ENCODE data around the gene OPHN1. TPM values are rescaled to one million over a fixed set of nuclear protein-coding genes. Genes with fewer than 3 reads are reported as not detected.

The OPHN1 gene
- total and polyA plus RNA-seq, 7 donors, result 0.47 to 3.7 (median 2.4) TPM

DNA sequence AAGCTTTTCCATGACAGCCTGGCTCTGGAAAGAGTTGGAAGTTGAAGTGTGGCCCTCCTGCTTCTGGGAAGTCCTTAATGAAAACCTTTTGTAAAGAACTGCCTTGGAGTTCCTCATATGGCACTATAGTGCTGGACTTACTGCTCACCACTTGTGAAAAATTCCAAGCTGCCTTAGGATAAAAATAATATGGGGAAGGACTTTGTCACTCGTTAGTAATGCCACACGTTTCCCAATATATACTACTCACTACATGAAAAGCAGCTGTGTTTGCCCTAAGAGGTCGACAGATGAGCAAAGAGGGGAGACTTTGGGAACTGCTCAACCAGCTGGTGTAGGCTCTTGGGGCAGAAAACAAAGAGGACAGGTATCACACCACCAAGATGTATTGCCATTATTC, 11.7 kb downstream of the OPHN1 start:
- 24 to 35% (median 26%) methylated on average over 3 of the region's 3 CpGs for WGBS, 3 donors
- H3K27me3 ChIP-seq (ENCODE audit: insufficient read depth in 3 of 3, low read length in 2 of 3), result peaks cover 0 to 6% (median 0%) of the 10 kb centered on the region in 3 donors
- no peak for DNase-seq
- no peak overlapping the region for H3K27ac ChIP-seq
- no peak overlapping the region for H3K4me3 ChIP-seq
- peak in 1 of 4 donors; percentile 42 for ATAC-seq
- intact Hi-C loops (cut with DNase I), result no loop called here
- TF ChIP-seq, protein P1, sequence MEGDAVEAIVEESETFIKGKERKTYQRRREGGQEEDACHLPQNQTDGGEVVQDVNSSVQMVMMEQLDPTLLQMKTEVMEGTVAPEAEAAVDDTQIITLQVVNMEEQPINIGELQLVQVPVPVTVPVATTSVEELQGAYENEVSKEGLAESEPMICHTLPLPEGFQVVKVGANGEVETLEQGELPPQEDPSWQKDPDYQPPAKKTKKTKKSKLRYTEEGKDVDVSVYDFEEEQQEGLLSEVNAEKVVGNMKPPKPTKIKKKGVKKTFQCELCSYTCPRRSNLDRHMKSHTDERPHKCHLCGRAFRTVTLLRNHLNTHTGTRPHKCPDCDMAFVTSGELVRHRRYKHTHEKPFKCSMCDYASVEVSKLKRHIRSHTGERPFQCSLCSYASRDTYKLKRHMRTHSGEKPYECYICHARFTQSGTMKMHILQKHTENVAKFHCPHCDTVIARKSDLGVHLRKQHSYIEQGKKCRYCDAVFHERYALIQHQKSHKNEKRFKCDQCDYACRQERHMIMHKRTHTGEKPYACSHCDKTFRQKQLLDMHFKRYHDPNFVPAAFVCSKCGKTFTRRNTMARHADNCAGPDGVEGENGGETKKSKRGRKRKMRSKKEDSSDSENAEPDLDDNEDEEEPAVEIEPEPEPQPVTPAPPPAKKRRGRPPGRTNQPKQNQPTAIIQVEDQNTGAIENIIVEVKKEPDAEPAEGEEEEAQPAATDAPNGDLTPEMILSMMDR (IDR thresholded peaks at IDR 0.05), result no peak
- H3K4me1 ChIP-seq, result peaks cover 13% of the 10 kb centered on the region
- H3K9me3 ChIP-seq, result no peaks in the 10 kb centered on the region
- H3K36me3 ChIP-seq (ENCODE audit: insufficient read depth in 1 of 2, low read depth in 1 of 2), result no peaks in the 10 kb centered on the region

DNA sequence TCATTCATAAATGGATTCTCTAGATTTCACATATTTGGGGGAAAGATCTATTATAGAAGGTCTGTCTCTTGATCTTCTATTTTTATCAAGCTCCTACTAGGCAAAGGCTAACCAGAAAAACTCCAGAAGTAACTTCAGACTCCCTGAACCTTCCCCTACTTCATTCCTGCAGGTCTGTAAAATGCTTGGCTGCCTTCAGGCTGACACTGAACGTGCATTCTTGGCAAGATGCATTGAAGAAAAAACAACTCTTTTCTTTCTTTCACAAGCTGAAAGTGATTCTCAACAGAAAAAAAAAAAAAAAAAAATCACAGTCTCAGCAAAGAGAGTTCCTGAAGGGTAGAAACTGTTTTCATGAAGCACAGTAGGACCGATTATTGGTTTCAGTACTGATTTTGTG, 12.7 kb downstream of the OPHN1 start:
- H3K4me3 ChIP-seq, result no peak overlapping the region
- H3K27ac ChIP-seq, result no peak overlapping the region
- H3K36me3 ChIP-seq (ENCODE audit: insufficient read depth in 1 of 2, low read depth in 1 of 2), result no peaks in the 10 kb centered on the region
- TF ChIP-seq, protein P1 (IDR thresholded peaks at IDR 0.05), result no peak
- no peaks in the 10 kb centered on the region for H3K9me3 ChIP-seq
- H3K27me3 ChIP-seq (ENCODE audit: insufficient read depth in 3 of 3, low read length in 2 of 3), result peaks cover 0 to 6% (median 0%) of the 10 kb centered on the region in 3 donors
- DNase-seq (no peak), ATAC-seq (no peak)
- intact Hi-C loops (cut with DNase I), result no loop called here
- peaks cover 15% of the 10 kb centered on the region for H3K4me1 ChIP-seq
- 36 to 50% (median 50%) methylated on average over 2 of the region's 2 CpGs for WGBS, 3 donors

DNA sequence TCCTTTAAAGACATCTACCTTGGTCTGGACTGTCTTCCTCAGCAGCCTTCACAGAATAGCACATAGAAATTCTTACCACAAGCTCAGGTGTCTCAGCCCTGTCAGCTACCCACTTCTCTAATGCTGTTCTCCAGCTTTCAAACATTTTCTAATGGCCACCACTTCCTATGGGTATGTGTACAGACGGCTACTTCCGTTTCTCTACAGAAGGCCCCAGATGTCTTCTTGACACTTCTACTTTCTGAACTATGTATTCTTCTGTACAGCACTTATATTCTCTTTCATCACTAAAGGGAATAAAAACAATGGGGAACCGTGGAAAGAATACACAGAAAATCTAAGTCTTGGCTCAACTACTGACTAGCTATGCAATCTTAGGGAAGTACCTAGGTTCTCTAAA, 13.3 kb downstream of the OPHN1 start:
- no peak for ATAC-seq
- intact Hi-C loops (cut with DNase I), result no loop called here

DNA sequence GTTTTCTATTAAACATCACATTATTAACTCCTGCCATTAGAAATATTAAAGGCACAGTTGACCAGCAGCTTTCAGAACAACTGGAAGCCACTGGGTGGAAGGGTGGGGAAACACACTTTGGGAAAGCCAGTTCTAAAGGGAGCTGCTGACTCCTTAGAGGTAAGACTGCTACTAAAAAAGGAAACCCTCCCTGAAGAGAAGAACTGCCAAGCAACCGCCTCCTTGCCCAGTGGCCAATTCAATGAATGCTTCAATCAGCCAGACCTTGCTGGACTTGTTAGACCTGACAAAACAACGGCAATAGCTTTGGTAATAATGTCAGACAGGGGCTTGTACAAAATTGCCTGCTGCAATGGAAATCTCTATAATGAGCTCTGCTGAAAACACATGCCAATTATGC, 15.6 kb downstream of the OPHN1 start:
- H3K27me3 ChIP-seq (ENCODE audit: insufficient read depth in 3 of 3, low read length in 2 of 3), result peaks cover 0 to 6% (median 0%) of the 10 kb centered on the region in 3 donors
- no peak for DNase-seq
- intact Hi-C loops (cut with DNase I), result no loop called here
- H3K4me3 ChIP-seq, result no peak overlapping the region
- WGBS, 3 donors, result 27 to 45% (median 37%) methylated on average over 2 of the region's 2 CpGs
- no peaks in the 10 kb centered on the region for H3K9me3 ChIP-seq
- ATAC-seq, result peak in 3 of 4 donors; percentile 73 to 85 (median 76)
- H3K4me1 ChIP-seq, result peaks cover 19% of the 10 kb centered on the region
- no peaks in the 10 kb centered on the region for H3K36me3 ChIP-seq (ENCODE audit: insufficient read depth in 1 of 2, low read depth in 1 of 2)
- TF ChIP-seq, protein P1 (IDR thresholded peaks at IDR 0.05), result no peak
- H3K27ac ChIP-seq, result no peak overlapping the region

More for the DNA sequence above, 13.3 kb downstream of the OPHN1 start:
- 49 to 61% (median 58%) methylated on average over 3 of the region's 3 CpGs for WGBS, 3 donors
- Histone ChIP-seq H3K27me3 (ENCODE audit: insufficient read depth in 3 of 3, low read length in 2 of 3) (peaks cover 0 to 6% (median 0%) of the 10 kb centered on the region in 3 donors), H3K4me3 (no peak overlapping the region), H3K36me3 (ENCODE audit: insufficient read depth in 1 of 2, low read depth in 1 of 2) (no peaks in the 10 kb centered on the region), H3K9me3 (no peaks in the 10 kb centered on the region), H3K4me1 (peaks cover 17% of the 10 kb centered on the region), H3K27ac (no peak overlapping the region)
- no peak for DNase-seq
- TF ChIP-seq, protein P1 (IDR thresholded peaks at IDR 0.05), result no peak

DNA sequence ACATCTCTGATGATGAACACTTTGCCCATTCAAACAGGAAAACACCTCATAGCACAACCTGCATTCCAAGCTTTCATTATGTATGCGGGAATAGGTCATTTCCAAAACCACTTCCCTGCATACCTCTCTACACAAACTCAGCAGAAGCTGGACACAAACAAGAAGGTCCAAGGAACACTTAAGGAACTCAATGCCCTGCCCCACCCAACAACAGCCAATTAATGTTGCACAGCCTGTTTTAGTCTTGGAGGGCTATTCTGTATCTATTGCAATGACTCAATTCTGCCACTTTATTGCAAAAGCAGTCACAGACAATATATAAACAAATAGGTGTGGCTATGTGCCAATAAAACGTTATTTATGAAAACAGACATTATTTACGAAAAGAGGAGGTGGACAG, 16.7 kb downstream of the OPHN1 start:
- TF ChIP-seq, protein P1 (IDR thresholded peaks at IDR 0.05), result no peak
- ATAC-seq (no peak), DNase-seq (no peak)
- H3K36me3 ChIP-seq (ENCODE audit: insufficient read depth in 1 of 2, low read depth in 1 of 2), result no peaks in the 10 kb centered on the region
- H3K27ac ChIP-seq, result no peak overlapping the region
- H3K4me3 ChIP-seq, result no peak overlapping the region
- H3K9me3 ChIP-seq, result no peaks in the 10 kb centered on the region
- H3K4me1 ChIP-seq, result peaks cover 18% of the 10 kb centered on the region
- intact Hi-C loops (cut with DNase I), result no loop called here
- H3K27me3 ChIP-seq (ENCODE audit: insufficient read depth in 3 of 3, low read length in 2 of 3), result peaks cover 0 to 6% (median 0%) of the 10 kb centered on the region in 3 donors
- WGBS, 3 donors, result 49 to 60% (median 56%) methylated on average over 3 of the region's 3 CpGs

Measured in psoas muscle (tissue), 8 donors.